ENCODE measurements around the gene NKAIN4. TPM values are rescaled to one million over a fixed set of nuclear protein-coding genes. Genes with fewer than 3 reads are reported as not detected.

Gene NKAIN4
- total and polyA plus RNA-seq, 2 donors (not counting 1 experiment from before 2014, with no cell fraction given) = not detected

GRCh38 chr20:63290677-63291472 is 36.6 kb upstream of the NKAIN4 start:
- CTCF ChIA-PET = interaction anchor here (1.5 to 1.6 kb wide), 2 partner anchors 68 to 72 kb away, joined by 3 to 4 read pairs; no protein-coding TSS in a partner anchor
- Histone ChIP-seq H3K36me3 (replicated peaks in 1 of 2; ENCODE audit: control extremely low read depth in 1 of 2, control insufficient read depth in 1 of 2, extremely low read depth in 1 of 2, insufficient read depth in 2 of 2, low read length in 1 of 2) (peaks cover 0 to 8% of the 10 kb centered on the region in 2 experiments), H3K79me2 (ENCODE audit: control insufficient read depth, insufficient read depth, low read length) (no peaks in the 10 kb centered on the region), H4K20me1 (ENCODE audit: control insufficient read depth, insufficient read depth, low read length, poor library complexity, severe bottlenecking) (no peaks in the 10 kb centered on the region), H3K4me3 (ENCODE audit: control extremely low read depth in 1 of 5, extremely low read depth in 1 of 5, insufficient read depth in 1 of 5, low read depth in 2 of 5, low read length in 4 of 5) (no peak overlapping the region), H3K27me3 (replicated peaks in 1 of 4; ENCODE audit: control extremely low read depth in 1 of 4, control insufficient read depth in 3 of 4, insufficient read depth in 4 of 4, low read length in 3 of 4) (peaks cover 0 to 12% (median 0%) of the 10 kb centered on the region in 4 experiments), H3K4me2 (replicated peaks; ENCODE audit: low read depth, low read length, poor library complexity, severe bottlenecking) (no peak overlapping the region), H2AFZ (ENCODE audit: insufficient read depth, low read depth, low read length, poor library complexity, severe bottlenecking) (no peak overlapping the region), H3K4me1 (ENCODE audit: control insufficient read depth in 2 of 2, insufficient read depth in 2 of 2, low read length in 2 of 2) (no peaks in the 10 kb centered on the region), H3K9me3 (ENCODE audit: control extremely low read depth in 1 of 3, control insufficient read depth in 2 of 3, insufficient read depth in 1 of 3, low read length in 2 of 3) (no peaks in the 10 kb centered on the region), H3K9ac (ENCODE audit: low read length) (no peak overlapping the region), H3K27ac (ENCODE audit: low read length in 2 of 2) (no peak overlapping the region)
- no peak overlapping the region for H3K4me3 Mint-ChIP-seq
- intact Hi-C loops (cut with micrococcal nuclease) = no loop called here
- 58% methylated on average over 26 of the region's 26 CpGs for WGBS (ENCODE audit: insufficient coverage)
- peak; percentile 71 for ATAC-seq (ENCODE audit: low read depth)
- peak; percentile 60 for DNase-seq
- H3K27me3 Mint-ChIP-seq = peaks cover 11% of the 10 kb centered on the region
- TF ChIP-seq, protein P1, sequence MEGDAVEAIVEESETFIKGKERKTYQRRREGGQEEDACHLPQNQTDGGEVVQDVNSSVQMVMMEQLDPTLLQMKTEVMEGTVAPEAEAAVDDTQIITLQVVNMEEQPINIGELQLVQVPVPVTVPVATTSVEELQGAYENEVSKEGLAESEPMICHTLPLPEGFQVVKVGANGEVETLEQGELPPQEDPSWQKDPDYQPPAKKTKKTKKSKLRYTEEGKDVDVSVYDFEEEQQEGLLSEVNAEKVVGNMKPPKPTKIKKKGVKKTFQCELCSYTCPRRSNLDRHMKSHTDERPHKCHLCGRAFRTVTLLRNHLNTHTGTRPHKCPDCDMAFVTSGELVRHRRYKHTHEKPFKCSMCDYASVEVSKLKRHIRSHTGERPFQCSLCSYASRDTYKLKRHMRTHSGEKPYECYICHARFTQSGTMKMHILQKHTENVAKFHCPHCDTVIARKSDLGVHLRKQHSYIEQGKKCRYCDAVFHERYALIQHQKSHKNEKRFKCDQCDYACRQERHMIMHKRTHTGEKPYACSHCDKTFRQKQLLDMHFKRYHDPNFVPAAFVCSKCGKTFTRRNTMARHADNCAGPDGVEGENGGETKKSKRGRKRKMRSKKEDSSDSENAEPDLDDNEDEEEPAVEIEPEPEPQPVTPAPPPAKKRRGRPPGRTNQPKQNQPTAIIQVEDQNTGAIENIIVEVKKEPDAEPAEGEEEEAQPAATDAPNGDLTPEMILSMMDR (IDR thresholded peaks at IDR 0.05) = peak; percentile 79
- no peak for TF ChIP-seq EZH2 (IDR thresholded peaks at IDR 0.05; ENCODE audit: borderline replicate concordance, insufficient read depth, low read depth, low read length, poor library complexity, severe bottlenecking)
- H3K27ac Mint-ChIP-seq = no peak overlapping the region
- H3K4me1 Mint-ChIP-seq = no peaks in the 10 kb centered on the region
- no peaks in the 10 kb centered on the region for H3K9me3 Mint-ChIP-seq (ENCODE audit: insufficient read depth)
- POLR2A ChIA-PET = no interaction called here

DNA sequence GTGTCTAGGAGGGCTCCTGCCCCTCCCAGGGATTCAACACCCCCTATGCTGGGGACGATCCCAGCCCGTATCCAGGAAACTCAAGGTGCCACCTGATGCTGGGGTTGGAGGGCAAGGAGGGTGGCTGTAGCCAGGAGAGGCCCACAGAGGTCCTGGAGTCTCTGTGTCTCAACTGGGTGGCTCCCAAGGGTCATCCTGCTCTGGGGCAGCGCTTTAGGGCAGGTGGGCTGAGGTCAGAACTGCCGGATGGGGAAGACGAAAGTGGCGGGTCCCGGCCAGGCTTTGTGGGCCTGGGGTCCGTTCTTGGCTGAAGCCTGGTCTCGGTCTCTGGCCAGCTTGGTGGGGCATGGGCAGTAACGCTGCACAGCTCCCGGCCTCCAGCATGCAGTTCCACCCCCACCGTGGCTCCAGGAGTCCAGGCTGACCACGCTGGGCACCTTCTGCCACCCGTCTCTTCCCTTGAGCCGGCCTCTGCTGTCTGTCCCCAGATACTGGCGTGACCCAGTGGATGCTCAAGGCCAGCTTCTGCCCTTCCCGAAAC is 35.9 kb upstream of the NKAIN4 start:
- ATAC-seq (ENCODE audit: low read depth) (no peak), DNase-seq (no peak)
- H3K4me3 Mint-ChIP-seq = no peak overlapping the region
- Histone ChIP-seq H3K79me2 (ENCODE audit: control insufficient read depth, insufficient read depth, low read length) (no peaks in the 10 kb centered on the region), H3K27me3 (replicated peaks in 1 of 4; ENCODE audit: control extremely low read depth in 1 of 4, control insufficient read depth in 3 of 4, insufficient read depth in 4 of 4, low read length in 3 of 4) (peaks cover 0 to 7% (median 0%) of the 10 kb centered on the region in 4 experiments), H3K9ac (ENCODE audit: low read length) (no peak overlapping the region), H3K9me3 (ENCODE audit: control extremely low read depth in 1 of 3, control insufficient read depth in 2 of 3, insufficient read depth in 1 of 3, low read length in 2 of 3) (no peaks in the 10 kb centered on the region), H3K4me3 (ENCODE audit: control extremely low read depth in 1 of 5, extremely low read depth in 1 of 5, insufficient read depth in 1 of 5, low read depth in 2 of 5, low read length in 4 of 5) (no peak overlapping the region), H3K4me1 (ENCODE audit: control insufficient read depth in 2 of 2, insufficient read depth in 2 of 2, low read length in 2 of 2) (no peaks in the 10 kb centered on the region), H4K20me1 (ENCODE audit: control insufficient read depth, insufficient read depth, low read length, poor library complexity, severe bottlenecking) (no peaks in the 10 kb centered on the region), H3K36me3 (replicated peaks in 1 of 2; ENCODE audit: control extremely low read depth in 1 of 2, control insufficient read depth in 1 of 2, extremely low read depth in 1 of 2, insufficient read depth in 2 of 2, low read length in 1 of 2) (peaks cover 0 to 8% of the 10 kb centered on the region in 2 experiments), H3K27ac (ENCODE audit: low read length in 2 of 2) (no peak overlapping the region), H2AFZ (ENCODE audit: insufficient read depth, low read depth, low read length, poor library complexity, severe bottlenecking) (no peak overlapping the region), H3K4me2 (replicated peaks; ENCODE audit: low read depth, low read length, poor library complexity, severe bottlenecking) (no peak overlapping the region)
- ChIA-PET CTCF (interaction anchor here (1.5 to 1.6 kb wide), 2 partner anchors 67 to 71 kb away, joined by 3 to 4 read pairs; no protein-coding TSS in a partner anchor), POLR2A (no interaction called here)
- no peak overlapping the region for H3K27ac Mint-ChIP-seq
- TF ChIP-seq EZH2 (IDR thresholded peaks at IDR 0.05; ENCODE audit: borderline replicate concordance, insufficient read depth, low read depth, low read length, poor library complexity, severe bottlenecking) = no peak
- TF ChIP-seq, protein P1 (IDR thresholded peaks at IDR 0.05) = no peak
- H3K4me1 Mint-ChIP-seq = no peaks in the 10 kb centered on the region
- H3K27me3 Mint-ChIP-seq = peaks cover 6% of the 10 kb centered on the region
- intact Hi-C loops (cut with micrococcal nuclease) = no loop called here
- H3K9me3 Mint-ChIP-seq (ENCODE audit: insufficient read depth) = no peaks in the 10 kb centered on the region
- WGBS (ENCODE audit: insufficient coverage) = 94% methylated on average over 15 of the region's 17 CpGs
